Measurements from ENCODE around the gene ADA.

- TF ChIP-seq JUNB (CRISPR knock-in tag; IDR thresholded peaks at IDR 0.05; ENCODE audit: borderline replicate concordance) (no peak), ZNF281 (CRISPR knock-in tag; IDR thresholded peaks at IDR 0.05; ENCODE audit: borderline replicate concordance) (no peak), CHD4 (IDR thresholded peaks at IDR 0.05; ENCODE audit: borderline replicate concordance, low read length) (no peak), GABPB1 (CRISPR knock-in tag; IDR thresholded peaks at IDR 0.05) (no peak), HNF1A (IDR thresholded peaks at IDR 0.05; ENCODE audit: low read depth) (no peak), HNF1A (CRISPR knock-in tag; IDR thresholded peaks at IDR 0.05; ENCODE audit: borderline replicate concordance) (no peak), EP300 (IDR thresholded peaks at IDR 0.05; ENCODE audit: low read depth in 2 of 2, low read length in 2 of 2) (no peak), EP300 (CRISPR knock-in tag; IDR thresholded peaks at IDR 0.05; ENCODE audit: borderline replicate concordance) (no peak), TCF7L2 (IDR thresholded peaks at IDR 0.05; ENCODE audit: low read depth, low read length) (no peak), ZNF724P (CRISPR knock-in tag; IDR thresholded peaks at IDR 0.05; ENCODE audit: borderline replicate concordance) (no peak), KDM5A (IDR thresholded peaks at IDR 0.05; ENCODE audit: borderline replicate concordance, low read length) (no peak), ATF1 (CRISPR knock-in tag; IDR thresholded peaks at IDR 0.05) (no peak), ZBTB8A (CRISPR knock-in tag; IDR thresholded peaks at IDR 0.05; ENCODE audit: borderline replicate concordance, low read depth) (no peak)
- TF ChIP-seq, protein P1, sequence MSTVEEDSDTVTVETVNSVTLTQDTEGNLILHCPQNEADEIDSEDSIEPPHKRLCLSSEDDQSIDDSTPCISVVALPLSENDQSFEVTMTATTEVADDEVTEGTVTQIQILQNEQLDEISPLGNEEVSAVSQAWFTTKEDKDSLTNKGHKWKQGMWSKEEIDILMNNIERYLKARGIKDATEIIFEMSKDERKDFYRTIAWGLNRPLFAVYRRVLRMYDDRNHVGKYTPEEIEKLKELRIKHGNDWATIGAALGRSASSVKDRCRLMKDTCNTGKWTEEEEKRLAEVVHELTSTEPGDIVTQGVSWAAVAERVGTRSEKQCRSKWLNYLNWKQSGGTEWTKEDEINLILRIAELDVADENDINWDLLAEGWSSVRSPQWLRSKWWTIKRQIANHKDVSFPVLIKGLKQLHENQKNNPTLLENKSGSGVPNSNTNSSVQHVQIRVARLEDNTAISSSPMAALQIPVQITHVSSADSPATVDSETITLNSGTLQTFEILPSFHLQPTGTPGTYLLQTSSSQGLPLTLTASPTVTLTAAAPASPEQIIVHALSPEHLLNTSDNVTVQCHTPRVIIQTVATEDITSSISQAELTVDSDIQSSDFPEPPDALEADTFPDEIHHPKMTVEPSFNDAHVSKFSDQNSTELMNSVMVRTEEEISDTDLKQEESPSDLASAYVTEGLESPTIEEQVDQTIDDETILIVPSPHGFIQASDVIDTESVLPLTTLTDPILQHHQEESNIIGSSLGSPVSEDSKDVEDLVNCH (CRISPR knock-in tag; IDR thresholded peaks at IDR 0.05), result no peak
- TF ChIP-seq, protein P2, sequence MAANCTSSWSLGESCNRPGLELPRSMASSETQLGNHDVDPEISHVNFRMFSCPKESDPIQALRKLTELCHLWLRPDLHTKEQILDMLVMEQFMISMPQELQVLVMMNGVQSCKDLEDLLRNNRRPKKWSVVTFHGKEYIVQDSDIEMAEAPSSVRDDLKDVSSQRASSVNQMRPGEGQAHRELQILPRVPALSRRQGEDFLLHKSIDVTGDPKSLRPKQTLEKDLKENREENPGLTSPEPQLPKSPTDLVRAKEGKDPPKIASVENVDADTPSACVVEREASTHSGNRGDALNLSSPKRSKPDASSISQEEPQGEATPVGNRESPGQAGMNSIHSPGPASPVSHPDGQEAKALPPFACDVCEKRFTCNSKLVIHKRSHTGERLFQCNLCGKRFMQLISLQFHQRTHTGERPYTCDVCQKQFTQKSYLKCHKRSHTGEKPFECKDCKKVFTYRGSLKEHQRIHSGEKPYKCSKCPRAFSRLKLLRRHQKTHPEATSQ (CRISPR knock-in tag; IDR thresholded peaks at IDR 0.05; ENCODE audit: borderline replicate concordance), result no peak
These were observed 62.0 kb downstream of the ADA start for GRCh38 chr20:44589537-44589936.

Measured in HepG2 (cell line).